HG03095 (cell line): Measurements from ENCODE around the gene POLD2.

Experiments used
- ATAC-seq: cut with Tn5 transposase; IDR thresholded peaks from one replicate; pipeline ENCODE4 v1.9.1; 2021; ENCODE audit warnings: moderate library complexity; ENCODE audit not compliant: unreplicated experiment

Gene POLD2

DNA sequence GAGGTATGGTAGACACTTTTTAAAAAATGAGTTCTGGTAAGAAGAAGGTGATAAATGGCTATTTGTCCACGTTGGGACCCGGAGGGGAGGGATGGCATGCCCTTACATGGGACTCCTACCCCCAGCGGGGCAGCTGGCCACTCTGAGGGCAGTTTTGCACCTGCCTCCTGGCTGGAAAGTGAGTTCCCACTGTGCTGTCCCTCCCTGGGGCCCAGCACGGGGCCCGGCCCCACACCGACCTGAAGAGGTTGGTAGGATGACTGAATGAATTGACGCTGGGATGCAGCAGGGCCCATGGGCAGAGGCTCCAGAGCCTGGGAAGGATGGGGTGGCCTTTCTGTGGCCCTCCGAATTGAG lies 19.8 kb downstream of the POLD2 start:
- no peak for ATAC-seq

DNA sequence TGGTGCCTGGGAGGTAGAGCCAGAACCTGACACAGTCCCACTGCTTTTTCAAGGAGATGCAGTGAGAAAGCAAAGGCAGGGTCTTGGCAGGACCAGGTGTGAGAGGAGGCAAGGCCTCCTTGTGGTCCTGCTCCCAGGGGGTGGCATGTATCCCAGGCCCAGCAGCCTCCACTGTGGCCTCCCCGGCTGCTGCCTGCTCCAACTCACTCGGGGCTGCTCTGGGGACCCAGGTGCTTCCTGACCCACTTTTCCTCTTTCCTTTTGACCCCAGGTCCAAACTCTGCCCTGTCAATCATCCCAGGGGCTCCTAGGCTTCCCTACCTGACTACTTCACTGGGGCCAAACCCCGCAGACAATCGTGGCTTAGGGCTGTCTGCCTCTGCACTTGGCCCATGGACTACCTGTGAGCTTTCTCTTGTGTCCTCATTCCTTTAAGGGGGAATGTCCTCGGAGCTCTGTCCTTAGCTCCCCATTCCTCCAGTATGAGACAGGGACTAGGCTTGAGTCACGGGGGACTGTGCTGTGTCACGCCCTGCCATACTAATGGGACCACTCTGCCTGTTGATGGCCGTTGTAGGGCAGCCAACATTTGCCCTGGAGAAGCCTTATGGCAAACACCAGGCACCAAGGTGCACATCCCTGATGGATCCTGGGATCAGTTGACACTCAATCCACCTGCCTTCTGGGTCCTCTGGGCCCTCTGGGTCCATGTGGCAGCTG lies 20.3 kb downstream of the POLD2 start:
- ATAC-seq, result no peak

DNA sequence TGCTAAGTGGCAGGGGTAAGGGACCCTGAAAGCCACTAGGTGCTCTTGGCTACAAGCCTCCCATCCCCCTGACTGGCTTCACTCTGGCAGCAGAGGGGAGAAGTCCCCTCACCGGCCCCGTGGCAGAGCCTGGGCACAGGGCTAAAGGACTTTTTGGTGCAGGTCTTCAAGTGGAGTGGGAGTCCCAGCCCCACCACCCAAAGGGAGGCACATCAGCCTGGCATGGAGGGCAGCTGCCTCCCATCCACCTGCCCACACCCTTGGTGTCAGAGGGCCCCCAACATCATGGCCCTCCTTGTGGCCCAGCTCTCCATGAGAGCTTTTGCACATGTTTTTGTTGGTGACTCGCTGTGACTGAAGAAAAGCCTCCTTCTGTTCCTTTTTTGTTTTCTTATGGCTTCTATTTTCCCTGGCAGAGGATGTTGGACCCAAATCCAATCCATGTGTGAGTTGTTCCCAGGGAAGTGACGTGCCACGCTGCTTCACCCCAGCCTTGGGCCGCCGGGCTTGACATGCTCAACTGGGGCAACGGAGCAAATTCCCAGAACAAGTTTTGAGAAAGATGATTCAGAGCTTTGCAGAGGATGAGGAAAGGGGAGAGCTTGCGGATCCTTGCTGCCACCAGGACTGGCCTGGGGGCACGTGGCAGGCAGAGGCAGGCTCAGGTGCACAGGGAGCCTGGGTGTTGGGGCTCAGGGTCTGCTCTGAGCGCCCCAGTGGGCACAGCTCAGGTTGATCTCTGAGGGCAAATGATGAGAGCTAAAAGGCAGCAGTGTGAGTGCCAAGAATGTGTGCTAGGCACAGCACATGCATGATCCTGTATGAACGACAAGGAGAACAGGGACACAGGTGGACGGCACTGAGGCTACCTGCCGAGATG lies 21.1 kb downstream of the POLD2 start:
- ATAC-seq, result no peak

DNA sequence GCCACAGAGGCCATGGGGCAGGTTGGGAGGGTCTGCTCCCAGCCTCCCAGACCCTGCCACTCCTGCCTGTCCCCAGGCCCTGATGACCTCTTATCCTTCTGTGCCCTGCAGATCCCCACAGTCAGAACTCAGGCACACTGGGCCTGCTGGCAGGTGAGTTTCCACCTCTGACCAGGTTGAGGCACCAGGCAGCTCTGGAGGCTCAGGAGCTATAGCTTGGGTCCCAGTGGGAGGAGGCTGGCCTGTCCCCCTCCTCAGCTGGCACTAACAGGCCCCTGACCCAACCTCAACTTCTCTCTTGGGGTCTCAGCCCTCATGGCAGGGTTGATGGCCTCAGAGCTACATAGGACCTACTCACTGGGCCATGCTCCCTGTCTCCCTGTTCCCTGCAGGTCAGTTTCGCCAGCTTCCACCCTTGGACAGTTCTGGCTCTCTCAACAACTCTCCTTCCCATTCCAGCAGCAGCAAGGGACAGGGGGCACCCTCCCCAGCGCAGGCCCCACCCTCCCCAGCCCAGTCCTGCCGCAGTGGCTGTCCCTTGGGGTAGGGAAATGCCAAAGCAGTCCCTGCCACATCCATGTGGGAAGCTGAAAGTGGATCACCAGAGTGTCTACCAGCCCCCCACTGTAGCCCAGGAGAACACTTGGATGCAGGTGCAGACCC lies 21.9 kb downstream of the POLD2 start:
- ATAC-seq, result no peak

DNA sequence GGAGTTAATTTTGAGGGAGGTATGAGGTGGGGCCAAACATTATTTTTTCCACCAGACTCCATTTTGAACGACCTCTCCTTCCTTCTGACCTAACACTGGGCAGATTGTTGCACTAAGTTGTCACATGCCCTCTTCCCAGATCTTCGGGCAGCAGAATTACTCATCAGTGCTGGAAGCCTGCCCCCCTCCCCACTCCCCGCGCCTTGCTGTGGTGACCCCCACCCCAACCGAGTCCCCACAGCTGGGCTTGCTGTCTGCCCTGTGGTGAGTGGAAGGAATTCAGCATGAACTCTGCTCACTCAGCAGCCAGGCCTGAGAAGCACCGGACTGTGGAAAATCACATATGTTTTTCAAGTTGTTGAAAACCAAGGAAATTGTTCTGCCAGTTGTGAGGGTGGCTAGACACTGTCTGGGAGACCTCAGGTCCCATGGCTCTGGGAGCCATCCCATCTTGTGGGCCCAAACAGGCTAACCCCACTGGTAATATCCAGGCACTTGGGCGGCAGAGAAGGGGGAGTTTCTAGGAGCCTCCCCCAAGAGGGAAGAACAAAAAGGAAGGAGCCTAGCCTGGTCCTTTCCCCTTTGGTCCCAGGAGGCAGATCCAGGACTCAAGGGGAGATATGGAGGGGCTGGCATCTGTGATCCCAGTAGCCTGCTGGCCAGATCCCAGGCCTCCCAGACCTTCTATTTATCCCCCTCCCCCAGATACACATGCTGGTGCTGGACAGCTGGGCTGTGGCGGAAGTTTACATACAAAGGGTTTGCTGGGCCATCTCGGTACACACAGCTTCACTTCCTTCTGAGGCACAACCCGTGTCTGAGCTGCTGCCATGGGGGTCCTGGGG lies 22.7 kb downstream of the POLD2 start:
- no peak for ATAC-seq

DNA sequence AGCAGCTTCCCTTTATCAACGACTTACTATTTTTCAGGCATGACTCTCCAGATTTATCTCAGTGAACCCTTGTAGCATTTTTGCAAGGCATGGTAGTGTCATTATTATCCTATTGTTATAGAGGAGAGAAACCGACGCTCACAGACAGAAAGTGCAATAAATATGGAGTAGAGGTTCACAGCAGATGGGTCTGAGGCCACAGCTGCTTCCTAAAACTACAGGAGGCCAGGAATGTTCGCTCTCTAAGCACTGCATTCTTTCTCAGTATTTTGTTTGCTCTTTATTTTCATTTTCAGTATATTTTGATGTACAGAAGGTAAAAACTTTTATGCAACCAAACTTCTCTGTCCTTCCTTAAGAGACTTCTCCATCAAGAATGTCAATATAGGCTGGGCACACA lies 23.7 kb downstream of the POLD2 start:
- no peak for ATAC-seq

DNA sequence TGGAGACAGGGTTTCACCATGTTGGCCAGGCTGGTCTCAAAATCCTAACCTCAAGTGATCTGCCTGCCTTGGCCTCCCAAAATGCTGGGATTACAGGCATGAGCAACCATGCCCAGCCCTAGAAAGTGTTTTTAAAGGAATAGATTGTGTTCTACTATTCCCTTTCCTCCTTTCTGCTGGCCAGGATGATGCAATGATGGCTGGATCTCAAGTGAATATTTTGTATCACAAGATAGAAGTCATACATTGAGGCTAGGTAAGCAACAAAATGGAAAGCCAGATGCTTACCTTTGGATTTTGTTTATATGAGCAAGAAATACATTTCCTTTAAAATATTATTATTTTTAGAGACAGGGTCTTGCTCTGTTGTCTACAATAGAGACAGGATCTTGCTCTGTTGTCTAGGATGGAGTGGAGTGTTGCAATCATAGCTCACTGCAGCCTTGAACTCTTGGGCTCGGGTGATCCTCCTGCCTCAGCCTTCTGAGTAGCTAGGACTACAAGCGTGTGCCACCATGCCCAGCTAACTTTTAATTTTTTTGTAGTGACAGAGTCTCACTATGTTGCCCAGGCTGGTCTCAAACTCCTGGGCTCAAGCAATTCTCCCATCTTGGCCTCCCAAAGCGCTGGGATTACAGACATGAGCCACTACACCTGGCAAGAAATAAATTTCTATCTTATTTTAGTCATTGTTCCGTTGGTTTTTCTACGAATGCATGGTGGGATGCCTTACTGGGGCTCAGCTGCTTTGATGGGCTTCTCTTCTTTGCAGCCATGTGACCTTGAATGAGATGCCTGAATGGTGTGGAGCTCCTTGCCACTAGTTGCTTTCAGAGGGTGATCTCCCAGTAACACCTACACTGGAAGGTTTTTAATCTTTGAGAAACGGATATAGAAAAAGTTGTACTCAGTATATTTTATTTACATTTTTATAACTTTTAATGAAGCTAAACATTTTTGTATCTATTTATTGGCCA lies 25.0 kb downstream of the POLD2 start:
- no peak for ATAC-seq

DNA sequence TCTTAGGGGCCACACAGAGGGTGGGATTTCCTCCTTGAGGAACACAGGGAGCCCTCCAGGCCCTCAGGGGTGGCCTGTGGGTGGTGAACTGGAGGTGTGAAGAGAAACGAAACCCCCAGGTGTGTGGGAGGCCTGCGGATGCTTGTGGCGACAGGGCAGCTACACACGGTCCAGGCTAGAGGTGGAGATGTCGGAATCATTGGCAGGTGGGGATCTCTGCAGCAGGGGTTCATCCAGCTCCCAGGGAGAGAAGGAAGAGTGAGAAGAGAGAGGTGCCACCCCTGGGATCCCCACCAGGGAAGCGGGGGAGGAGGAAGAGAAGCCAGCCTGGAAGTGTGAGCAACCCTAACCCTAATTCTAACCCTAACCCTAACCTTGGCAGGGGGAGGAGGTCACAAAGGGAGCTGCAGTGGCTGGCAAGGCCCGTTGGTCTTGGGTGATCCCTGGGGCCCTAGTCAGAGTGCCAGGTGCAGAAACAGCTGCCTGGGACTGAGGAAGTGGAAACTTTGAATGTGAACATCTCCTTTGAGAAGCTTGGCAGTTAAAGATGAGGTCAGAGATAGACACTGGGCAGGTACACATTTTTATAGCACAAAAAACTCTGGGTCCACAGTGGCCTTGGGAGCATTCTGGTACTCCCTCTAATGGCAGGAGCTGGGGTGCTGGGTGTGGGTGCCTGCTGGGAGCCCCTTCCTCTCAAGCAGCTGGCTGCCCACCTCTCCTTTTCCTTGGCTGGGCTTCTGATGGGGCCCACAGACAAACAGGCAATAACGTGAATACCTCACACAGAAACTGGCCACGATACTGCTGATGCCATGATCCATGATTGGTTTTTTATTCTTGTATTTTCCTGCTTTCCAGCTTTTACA lies 26.1 kb downstream of the POLD2 start:
- ATAC-seq, result no peak

DNA sequence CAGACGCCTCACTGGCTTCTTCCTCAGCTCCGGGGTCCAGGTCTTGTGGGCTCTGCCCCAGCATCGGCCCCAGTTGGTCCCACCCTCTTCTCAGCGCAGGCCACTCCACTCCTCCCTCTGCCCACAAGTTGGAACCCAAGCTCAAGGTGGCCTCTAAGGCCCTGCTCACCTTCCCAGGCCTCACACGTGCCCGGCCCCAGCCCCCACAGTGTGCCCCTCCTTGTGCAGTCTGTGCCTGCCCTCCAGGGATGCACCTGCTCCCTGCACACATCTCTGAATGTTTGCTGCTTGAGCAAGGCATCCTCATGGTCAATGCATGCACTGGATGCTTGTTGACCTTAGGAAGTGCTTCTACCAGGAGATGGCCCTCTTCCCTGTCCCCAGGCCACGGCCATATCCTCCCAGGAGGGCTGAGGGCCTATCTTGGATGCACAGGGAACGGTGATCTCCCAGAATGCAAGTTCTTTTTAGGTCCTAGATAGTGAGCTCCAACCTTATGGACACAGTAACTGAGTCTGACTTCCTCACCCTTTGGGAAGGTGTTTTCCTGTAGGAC lies 26.9 kb downstream of the POLD2 start:
- no peak for ATAC-seq

DNA sequence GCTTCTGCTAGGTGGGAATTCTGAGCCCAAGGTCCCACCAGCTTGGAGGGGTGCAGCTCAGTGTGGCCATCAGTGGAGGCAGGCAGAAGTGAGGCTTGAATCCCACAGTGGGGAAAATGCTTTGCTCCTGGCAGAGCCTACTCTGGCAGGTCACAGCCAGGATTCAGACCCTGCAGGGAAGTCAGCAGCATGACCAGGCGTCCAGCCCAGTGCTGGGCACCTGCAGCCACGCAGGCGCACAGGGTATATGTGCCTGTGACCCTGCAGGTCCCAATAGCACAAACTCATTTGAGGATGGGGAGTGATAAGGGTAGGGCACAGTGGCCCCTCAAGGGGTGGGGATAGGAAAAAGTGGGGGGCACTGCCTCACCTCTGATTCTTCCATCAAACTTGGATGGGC lies 27.6 kb downstream of the POLD2 start:
- no peak for ATAC-seq

DNA sequence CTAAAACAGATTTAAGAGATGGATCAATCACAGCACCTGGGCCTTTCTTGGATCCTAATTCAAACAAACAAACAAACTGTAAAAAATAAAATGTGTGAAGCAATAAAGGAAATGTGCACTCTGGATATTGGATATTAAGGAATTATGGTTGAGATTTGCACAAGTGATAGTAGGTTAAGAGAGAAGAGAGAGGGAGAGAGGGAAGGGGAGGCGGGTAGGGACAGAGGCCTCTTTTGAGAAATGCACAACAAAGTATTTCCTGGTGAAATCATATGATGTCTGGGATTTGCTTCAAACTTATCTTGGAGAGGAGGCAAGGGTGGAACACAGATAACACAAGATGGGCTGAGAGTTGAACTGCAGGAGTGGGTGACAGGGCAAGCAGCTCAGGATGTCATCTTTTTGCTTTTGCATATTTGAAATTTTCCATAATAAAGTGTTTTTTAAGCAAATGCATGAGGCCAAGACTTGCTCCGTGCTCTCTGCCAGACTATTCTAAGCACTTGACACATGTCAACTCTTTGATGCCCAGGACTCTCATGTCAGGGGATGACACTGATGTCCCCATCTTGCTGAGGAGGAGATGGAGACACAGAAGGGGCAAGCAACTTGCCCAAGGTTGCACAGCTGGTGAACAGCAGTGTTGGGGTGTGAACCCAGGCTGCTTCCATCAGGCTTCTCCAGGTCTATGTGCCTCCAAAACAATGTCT lies 28.3 kb downstream of the POLD2 start:
- ATAC-seq, result no peak

DNA sequence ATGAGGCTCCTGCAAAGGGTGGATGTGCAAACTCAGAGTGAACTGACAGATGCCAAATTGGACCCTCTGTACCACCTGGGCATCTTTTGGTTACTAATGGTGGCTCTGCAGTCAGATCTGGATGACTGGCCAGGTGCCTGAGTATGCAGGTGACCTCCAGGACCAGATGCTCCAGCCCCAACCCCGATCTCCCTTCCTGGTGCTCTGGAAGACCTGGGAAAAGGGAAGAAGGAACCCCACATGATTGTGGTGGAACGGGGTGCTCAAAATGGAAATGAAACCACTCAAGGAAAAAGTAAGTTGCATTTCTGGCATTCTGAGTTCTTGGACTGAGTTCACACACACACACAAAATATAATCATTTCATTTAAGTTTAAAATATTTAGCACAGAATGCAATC lies 29.0 kb downstream of the POLD2 start:
- ATAC-seq, result no peak

DNA sequence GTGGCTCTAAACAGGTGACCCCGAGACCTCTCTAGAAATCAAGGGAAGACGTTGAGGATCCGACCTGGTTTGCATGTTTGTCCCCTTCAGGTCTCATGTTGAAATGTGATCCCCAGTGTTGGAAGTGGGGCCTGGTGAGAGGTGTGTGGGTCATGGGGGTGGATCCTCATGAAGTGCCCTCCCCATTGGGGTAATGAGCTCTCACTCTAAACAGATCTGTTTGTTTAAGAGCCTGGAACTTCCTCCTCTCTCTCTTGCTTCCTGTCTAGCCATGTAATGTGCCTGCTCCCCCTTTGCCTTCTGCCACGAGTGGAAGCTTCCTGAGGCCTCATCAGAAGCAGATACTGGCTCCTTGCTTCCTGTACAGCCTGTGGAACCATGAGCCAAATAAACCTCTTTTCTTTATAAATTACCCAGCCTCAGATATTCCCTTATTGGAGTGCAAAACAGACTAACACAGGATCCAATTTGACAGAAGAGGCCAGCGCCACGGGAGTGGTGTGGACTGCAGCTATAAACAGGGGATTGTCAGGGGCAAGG lies 30.2 kb downstream of the POLD2 start:
- ATAC-seq, result no peak

DNA sequence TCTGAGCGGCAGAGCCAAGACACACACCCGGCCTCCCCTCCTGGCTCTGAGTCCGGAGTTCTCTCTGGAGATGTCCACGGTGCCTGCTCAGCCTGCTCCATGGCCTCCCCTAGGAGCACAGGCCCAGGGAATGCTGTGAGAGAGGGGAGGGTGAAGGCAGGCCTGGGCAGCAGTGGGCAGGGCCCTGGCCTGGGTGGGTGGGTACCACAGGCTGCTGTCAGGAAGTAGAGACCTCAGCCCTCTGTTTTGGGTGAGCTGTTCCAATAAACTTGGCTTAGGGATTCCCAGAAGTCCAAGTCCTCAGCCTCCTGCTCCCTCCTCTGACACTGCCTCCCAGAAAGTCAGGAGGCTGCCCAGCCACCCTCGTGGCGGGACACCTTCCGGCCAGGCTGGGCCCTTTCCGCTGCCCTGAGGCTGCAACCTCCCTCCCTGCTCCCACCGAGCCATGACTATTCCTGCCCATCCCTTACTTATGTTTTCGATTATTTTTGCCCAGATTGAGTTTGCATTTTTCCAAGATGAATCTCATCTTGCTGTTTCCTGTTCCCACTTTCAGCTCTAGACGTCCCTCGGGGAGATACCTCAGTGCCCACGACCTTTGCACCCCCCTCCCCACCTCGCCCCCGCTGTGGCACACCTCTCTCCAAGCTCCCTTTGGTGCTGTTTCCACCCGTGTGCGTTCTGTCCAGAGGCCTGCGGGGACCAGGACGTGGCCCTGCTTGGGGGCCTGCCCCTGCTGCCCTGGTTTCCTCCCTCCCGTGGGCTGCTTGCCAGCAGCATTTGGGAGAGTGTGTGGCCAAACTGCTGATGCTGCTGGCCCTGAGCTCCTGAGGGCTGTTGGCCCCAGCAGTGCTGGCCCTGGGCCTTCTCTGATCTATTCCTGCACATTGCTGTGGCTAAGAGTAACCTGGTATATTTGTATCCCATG lies 35.2 kb downstream of the POLD2 start:
- no peak for ATAC-seq

DNA sequence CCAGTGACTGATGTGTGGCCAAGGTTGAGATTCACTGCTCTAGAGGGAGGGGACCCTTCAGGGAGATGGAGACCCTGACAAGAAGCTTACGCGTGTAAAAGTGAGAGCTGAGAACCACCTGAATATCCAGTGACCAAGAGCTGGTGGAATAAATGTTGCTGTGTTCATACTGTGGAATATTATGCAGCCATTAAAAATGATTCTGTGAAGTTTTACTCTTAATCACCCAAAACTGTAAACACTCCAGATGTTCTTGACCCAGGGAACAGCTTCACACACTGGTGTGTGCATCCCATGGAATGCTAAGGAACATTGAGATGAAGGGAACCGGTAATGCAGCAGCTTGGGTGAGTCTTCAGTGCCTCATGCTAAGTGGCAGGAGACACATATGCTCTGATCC lies 36.7 kb downstream of the POLD2 start:
- no peak for ATAC-seq

DNA sequence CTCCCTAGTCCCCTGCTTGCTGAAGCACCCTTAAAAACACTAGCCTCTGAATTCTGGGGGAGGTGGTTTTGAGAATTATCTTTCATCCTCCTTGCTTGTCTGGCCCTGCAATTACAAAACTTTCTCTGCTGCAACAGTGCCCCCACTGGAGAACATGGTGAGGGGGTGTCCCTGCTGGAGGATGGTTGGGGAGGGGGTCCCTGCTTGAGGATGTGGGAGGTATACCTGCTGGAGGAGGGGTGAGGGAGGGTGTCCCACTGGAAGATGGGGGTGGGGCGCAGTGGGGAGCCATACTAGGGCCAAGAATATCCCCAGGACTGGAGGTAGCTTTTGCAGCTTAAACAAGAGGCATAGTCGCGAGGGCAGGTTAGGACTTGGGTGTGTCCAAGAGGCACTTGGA lies 37.8 kb downstream of the POLD2 start:
- ATAC-seq, result no peak

DNA sequence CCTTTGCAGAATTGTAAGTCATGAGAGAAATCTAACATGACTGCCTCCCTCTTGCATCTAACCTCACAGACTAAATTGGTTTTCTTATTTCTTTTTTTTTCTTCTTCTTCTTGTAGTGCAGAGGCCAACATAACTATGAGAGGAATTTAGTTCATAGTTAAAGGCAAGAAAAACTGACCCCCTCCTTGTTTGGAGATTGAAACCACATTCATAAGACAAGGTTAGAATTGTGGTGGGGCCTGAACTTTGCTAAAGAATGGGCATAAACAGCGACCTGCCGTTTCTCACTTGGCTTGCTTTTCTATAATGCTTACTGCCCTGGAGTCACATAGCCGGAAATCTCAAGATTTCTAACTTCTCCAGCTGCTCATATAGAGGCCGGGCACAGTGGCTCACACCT lies 38.6 kb downstream of the POLD2 start:
- ATAC-seq, result no peak
